HepG2 (cell line): ENCODE measurements around the gene ADI1. TPM values are rescaled to one million over a fixed set of nuclear protein-coding genes. Genes with fewer than 3 reads are reported as not detected.

Experiments
- ATAC-seq: fragments of 200-7000 bp; cut with Tn5 transposase; 3 replicates; pipeline ENCODE4 v1.9.1; 2020; ENCODE audit warnings: mild to moderate bottlenecking, moderate library complexity
- Bru-seq: library from RNA; stranded (reverse); fragments of 400-500 nt; gene quantifications from one replicate; lab custom pipeline; 2021; lab: Mats Ljungman, UMichigan
- BruChase-seq, 2 experiments: library from RNA; stranded (reverse); fragments of 400-500 nt; gene quantifications; one replicate each; lab custom pipeline; 2021; lab: Mats Ljungman, UMichigan
- BruUV-seq: library from RNA; stranded (reverse); fragments of 400-500 nt; replicated peaks from 2 replicates; lab custom pipeline; 2021; lab: Mats Ljungman, UMichigan
- CTCF ChIA-PET: fragments of 300-600 bp; formaldehyde crosslinking; extraction: SDS; loops from one replicate; lab custom pipeline; 2021; ENCODE audit warnings: low total read pairs, inconsistent platforms, low intra/inter-chr PET ratio; lab: Yijun Ruan, JAX
- POLR2A ChIA-PET: fragments of 350-600 bp; sonication (Branson Sonifier 250); formaldehyde crosslinking; loops from one replicate; lab custom pipeline; 2020; ENCODE audit warnings: antibody characterized with exemption, inconsistent platforms; lab: Yijun Ruan, JAX
- DNase-seq: peaks from one replicate; pipeline ENCODE4 v3.0.0-alpha.2; 2015; ENCODE audit warnings: low spot score
- FAIRE-seq: peaks from 3 replicates; lab custom pipeline; 2011; peaks lifted over from hg19 to GRCh38; lab: Jason Lieb, UNC
- H2AFZ ChIP-seq: one replicate; pipeline ENCODE4 v1.6.1; 2011; ENCODE audit warnings: low read length, inconsistent platforms
- H3K27ac ChIP-seq: fragments of 300-600 bp; 3 replicates; pipeline ENCODE4 v1.8.0; 2011; ENCODE audit warnings: mixed run types, mild to moderate bottlenecking, mixed read lengths, low read length, inconsistent platforms; ENCODE audit not compliant: insufficient read depth; ENCODE audit errors: extremely low read length
- H3K27me3 ChIP-seq, 2 experiments: fragments of 200-600 bp in 1 of 2; 2 replicates in 1 of 2; 3 replicates in 1 of 2; pipeline versions ENCODE4 v1.6.0 to v1.8.0; 2011; ENCODE audit warnings: low read length in 2 of 2, mild to moderate bottlenecking in 2 of 2, moderate library complexity in 2 of 2, inconsistent platforms in 1 of 2; ENCODE audit not compliant: insufficient read depth in 2 of 2, control insufficient read depth in 1 of 2
- H3K36me3 ChIP-seq, 2 experiments: fragments of 200-600 bp in 1 of 2; replicated peaks in 1 of 2; 2 replicates in 1 of 2; 3 replicates in 1 of 2; pipeline versions ENCODE4 v1.5.1 to v1.8.0; 2011; ENCODE audit warnings: low read length in 2 of 2, inconsistent platforms in 1 of 2; ENCODE audit not compliant: insufficient read depth in 2 of 2, control insufficient read depth in 1 of 2
- H3K4me1 ChIP-seq: 2 replicates; pipeline ENCODE4 v1.5.1; 2012; ENCODE audit warnings: low read length, inconsistent platforms; ENCODE audit not compliant: insufficient read depth
- H3K4me2 ChIP-seq: 2 replicates; pipeline ENCODE4 v1.6.0; 2011; ENCODE audit warnings: low read depth, low read length, inconsistent platforms
- H3K4me3 ChIP-seq, 3 experiments: fragments of 200-600 bp in 1 of 3; sonication (generic), shearing (Covaris generic) in 1 of 3; replicated peaks in 1 of 3; 2 replicates each; pipeline ENCODE4 v1.5.1; 2011 to 2016; ENCODE audit warnings: low read length in 3 of 3, inconsistent platforms in 2 of 3, low read depth in 2 of 3, mild to moderate bottlenecking in 2 of 3, control low read depth in 1 of 3, mixed read lengths in 1 of 3; ENCODE audit not compliant: insufficient read depth in 1 of 3
- H3K79me2 ChIP-seq: one replicate; pipeline ENCODE4 v1.6.1; 2011; ENCODE audit warnings: low read length, inconsistent platforms; ENCODE audit not compliant: insufficient read depth
- H3K9ac ChIP-seq: 2 replicates; pipeline ENCODE4 v1.6.0; 2011; ENCODE audit warnings: mild to moderate bottlenecking, low read depth, low read length, inconsistent platforms; ENCODE audit not compliant: insufficient read depth
- H3K9me3 ChIP-seq: 2 replicates; pipeline ENCODE4 v1.5.1; 2012; ENCODE audit warnings: mild to moderate bottlenecking, low read length
- H4K20me1 ChIP-seq: 2 replicates; pipeline ENCODE4 v1.6.0; 2011; ENCODE audit warnings: inconsistent platforms, mild to moderate bottlenecking, low read length, moderate library complexity; ENCODE audit not compliant: insufficient read depth
- ARID5B ChIP-seq: IDR thresholded peaks from 2 replicates; pipeline ENCODE4 v1.4.0; 2020; ENCODE audit warnings: mild to moderate bottlenecking, missing genetic modification reagents
- ATF1 ChIP-seq: IDR thresholded peaks from 2 replicates; pipeline ENCODE4 v1.6.1; 2016; ENCODE audit warnings: mild to moderate bottlenecking, control low read depth
- CEBPG ChIP-seq: IDR thresholded peaks from 2 replicates; pipeline ENCODE4 v1.6.1; 2016
- FOSL2 ChIP-seq: sonication (generic); formaldehyde crosslinking; IDR thresholded peaks from 2 replicates; pipeline ENCODE4 v1.4.0; 2020; ENCODE audit warnings: missing genetic modification reagents
- HNRNPLL ChIP-seq: fragments of 200-400 bp; formaldehyde crosslinking; IDR thresholded peaks from 2 replicates; pipeline ENCODE4 v1.6.1; 2017; ENCODE audit warnings: mild to moderate bottlenecking, low read depth, low read length; ENCODE audit not compliant: poor library complexity, severe bottlenecking
- KDM4B ChIP-seq: sonication (generic); formaldehyde crosslinking; IDR thresholded peaks from 2 replicates; pipeline ENCODE4 v1.4.0; 2020; ENCODE audit warnings: missing genetic modification reagents
- PAWR ChIP-seq: sonication (generic); formaldehyde crosslinking; IDR thresholded peaks from 2 replicates; pipeline ENCODE4 v1.4.0; 2020; ENCODE audit warnings: missing genetic modification reagents, mild to moderate bottlenecking, borderline replicate concordance
- PLSCR1 ChIP-seq: sonication (generic); formaldehyde crosslinking; IDR thresholded peaks from 2 replicates; pipeline ENCODE4 v1.5.0; 2020; ENCODE audit warnings: missing genetic modification reagents, mild to moderate bottlenecking, borderline replicate concordance
- TEAD3 ChIP-seq: optimal IDR thresholded peaks from 2 replicates; pipeline ENCODE3; 2016; ENCODE audit warnings: borderline replicate concordance
- ZNF3 ChIP-seq: IDR thresholded peaks from 2 replicates; pipeline ENCODE4 v1.7.0; 2017; ENCODE audit warnings: inconsistent platforms
- ZNF773 ChIP-seq: sonication (generic); formaldehyde crosslinking; IDR thresholded peaks from 2 replicates; pipeline ENCODE4 v1.4.0; 2020; ENCODE audit warnings: missing genetic modification reagents, borderline replicate concordance
- ZNF839 ChIP-seq: sonication (generic); formaldehyde crosslinking; IDR thresholded peaks from 2 replicates; pipeline ENCODE4 v1.4.0; 2020; ENCODE audit warnings: missing genetic modification reagents, mild to moderate bottlenecking, borderline replicate concordance
- WGBS: methylation state at CpG from one replicate; pipeline ENCODE4 v1.1.6; 2017; ENCODE audit warnings: low lambda C conversion rate; 5-methylcytosine and 5-hydroxymethylcytosine counted together
- in situ Hi-C: cut with HindIII; loops from 2 replicates; pipeline ENCODE4 v1.10.0; 2017; ENCODE audit warnings: low pct_unique_long_range_greater_than_20kb; ENCODE audit not compliant: extremely low pct_ligation_motif_present
- intact Hi-C: fragments of 100-400 bp; cut with micrococcal nuclease; formaldehyde crosslinking; loops from one replicate; pipeline ENCODE4 v1.10.0; 2022; ENCODE audit not compliant: unreplicated experiment
- long read RNA-seq, 2 experiments: library from RNA in 1 of 2; library from polyadenylated mRNA in 1 of 2; stranded (forward) in 1 of 2; unstranded in 1 of 2; transcript quantifications; one replicate each; pipeline ENCODE4 v2.0.0, GENCODE V29; 2019 to 2022
- polyA minus RNA-seq, 3 experiments: library from RNA; depleted of rRNA, polyadenylated mRNA; stranded (reverse); fragments of >200 nt; gene quantifications; 2 replicates each; pipeline ENCODE4 v1.2.3, GENCODE V29; 2011; ENCODE audit warnings: low replicate concordance in 1 of 3
- polyA plus RNA-seq, 8 experiments: library from polyadenylated mRNA; depleted of rRNA in 3 of 8; stranded (reverse) in 7 of 8; unstranded in 1 of 8; fragments of >200 nt; fragmentation: Illumina TruSeq in 4 of 8; extraction: Trizol in 4 of 8; gene quantifications; 2 replicates each; pipeline versions ENCODE4 v1.2.1 to v1.2.3, GENCODE V29; 2011 to 2016; ENCODE audit warnings: low read depth in 4 of 8, missing spikeins in 1 of 8, mixed read lengths in 1 of 8; ENCODE audit not compliant: insufficient read depth in 1 of 8
- total RNA-seq, 5 experiments: library from RNA; depleted of rRNA; stranded (reverse); fragments of >200 nt; fragmentation: Illumina TruSeq; extraction: Trizol; gene quantifications; 2 replicates each; pipeline ENCODE4 v1.2.3, GENCODE V29; 2016; ENCODE audit warnings: low read depth in 1 of 5

Gene ADI1
- total RNA-seq (2016; rRNA removed; fragmentation: Illumina TruSeq; extraction: Trizol) (123 and 135 TPM in 2 replicates), polyA plus RNA-seq (2011; rRNA removed) (21.3 and 28.7 TPM in 2 replicates), polyA minus RNA-seq (2011; rRNA and poly(A)+ RNA removed; ENCODE audit: low replicate concordance) (15.1 and 19.1 TPM in 2 replicates), Bru-seq, nascent RNA (percentile 91 among the genes with signal in this experiment), BruChase-seq, experiment 1, labeled RNA remaining after a 6-hour chase (percentile 94 among the genes with signal in this experiment), BruChase-seq, experiment 2, labeled RNA remaining after a 2-hour chase (percentile 91 among the genes with signal in this experiment)
- total RNA-seq (2016; cell fraction: cytosol; rRNA removed; fragmentation: Illumina TruSeq; extraction: Trizol; ENCODE audit: low read depth), result 16.6 and 17.0 TPM in 2 replicates
- 124 and 138 TPM in 2 replicates for total RNA-seq (2016; cell fraction: insoluble cytoplasmic fraction; rRNA removed; fragmentation: Illumina TruSeq; extraction: Trizol)
- 45.5 and 47.8 TPM in 2 replicates for total RNA-seq (2016; cell fraction: membrane; rRNA removed; fragmentation: Illumina TruSeq; extraction: Trizol)
- 54.5 and 64.3 TPM in 2 replicates for total RNA-seq (2016; cell fraction: nucleus; rRNA removed; fragmentation: Illumina TruSeq; extraction: Trizol)
- polyA plus RNA-seq (2011; cell fraction: cytosol; rRNA removed), result 22.7 and 24.5 TPM in 2 replicates
- polyA plus RNA-seq (2011; cell fraction: nucleus; rRNA removed), result 16.1 and 17.6 TPM in 2 replicates
- 22.9 and 33.0 TPM in 2 replicates for polyA plus RNA-seq (2012)
- polyA plus RNA-seq (2016; cell fraction: cytosol; fragmentation: Illumina TruSeq; extraction: Trizol; ENCODE audit: low read depth), result 20.5 and 20.6 TPM in 2 replicates
- 160 TPM in 2 replicates for polyA plus RNA-seq (2016; cell fraction: insoluble cytoplasmic fraction; fragmentation: Illumina TruSeq; extraction: Trizol; ENCODE audit: low read depth)
- polyA plus RNA-seq (2016; cell fraction: membrane; fragmentation: Illumina TruSeq; extraction: Trizol; ENCODE audit: low read depth), result 42.7 and 43.1 TPM in 2 replicates
- polyA plus RNA-seq (2016; cell fraction: nucleus; fragmentation: Illumina TruSeq; extraction: Trizol; ENCODE audit: insufficient read depth, low read depth), result 92.2 and 100 TPM in 2 replicates
- 13.2 and 18.8 TPM in 2 replicates for polyA minus RNA-seq (2011; cell fraction: cytosol; rRNA and poly(A)+ RNA removed)
- 19.3 and 23.8 TPM in 2 replicates for polyA minus RNA-seq (2011; cell fraction: nucleus; rRNA and poly(A)+ RNA removed)
- long read RNA-seq, experiment 1, transcript ADI1-201 (4 exons, 2,391 nt), result major isoform, 281 of 291 reads
- long read RNA-seq, experiment 1, partial matches to known transcripts, result 2 of 291 reads
- long read RNA-seq, experiment 1, other reads (novel, unspliced or antisense), result 7 of 291 reads
- long read RNA-seq, experiment 2, transcript ADI1-201 (4 exons, 2,391 nt), result major isoform, 142 of 208 reads
- long read RNA-seq, experiment 2, partial matches to known transcripts, result 6 of 208 reads
- long read RNA-seq, experiment 2, other reads (novel, unspliced or antisense), result 60 of 208 reads

GRCh38 chr2:3519255-3520205 lies at the start of gene ADI1:
Gene ADI1, minus strand, starts transcription at chr2:3519531. Its CDS starts 44 bp downstream, at chr2:3519487.
- Histone ChIP-seq H3K27me3 (no peaks in the 10 kb centered on the region), H4K20me1 (no peaks in the 10 kb centered on the region), H3K9ac (peak within 1 kb of the TSS; percentile 94), H3K27ac (peak within 1 kb of the TSS; percentile 96), H3K79me2 (peaks cover 33% of the 10 kb centered on the region), H3K4me1 (peaks cover 83% of the 10 kb centered on the region), H3K36me3 (peaks cover 0 to 3% of the 10 kb centered on the region in 2 experiments; a peak in 2 of 5 replicates), H2AFZ (no peak within 1 kb of the TSS), H3K4me3 (peak within 1 kb of the TSS; percentile 67 to 88 (median 81)), H3K4me2 (peak within 1 kb of the TSS; percentile 95), H3K9me3 (no peaks in the 10 kb centered on the region)
- ChIA-PET POLR2A (interaction anchor here (0.7 to 4.7 kb wide), 24 partner anchors 11 to 150 kb away, joined by 3 to 60 read pairs (median 5); partner anchors contain the start of genes EIPR1, RNASEH1 and TRAPPC12), CTCF (no interaction called here)
- intact Hi-C loops (loop anchor here (1.0 to 5.0 kb wide), 3 partner anchors 39 to 142 kb away; partner anchors contain the start of genes EIPR1, RNASEH1, RPS7 and TRAPPC12), in situ Hi-C loops (no loop called here)
- peak; percentile 83 for DNase-seq
- BruUV-seq, result no TSS peak
- WGBS, result 7% methylated on average over 44 of the region's 76 CpGs
- peak; percentile 79 for ATAC-seq
- FAIRE-seq, result no peak
- TF ChIP-seq ZNF773, result 0 out of 2 replicates have a peak, but pooled peaks have one; percentile 46
- peak; percentile 50 for TF ChIP-seq FOSL2 (CRISPR knock-in tag)
- no peak; the same call in none of the 2 replicates for TF ChIP-seq KDM4B (CRISPR knock-in tag)
- no peak for TF ChIP-seq ATF1 (CRISPR knock-in tag)
- TF ChIP-seq PAWR (CRISPR knock-in tag), result peak; percentile 30; the same call in 1 of the 2 replicates
- peak; percentile 99 for TF ChIP-seq HNRNPLL
- peak; percentile 70 for TF ChIP-seq ARID5B (CRISPR knock-in tag)
- peak; percentile 71 for TF ChIP-seq TEAD3
- TF ChIP-seq PLSCR1 (CRISPR knock-in tag), result no peak; the same call in 1 of the 2 replicates
- TF ChIP-seq CEBPG (CRISPR knock-in tag), result no peak
- peak; percentile 94; the same call in 1 of the 2 replicates for TF ChIP-seq ZNF839
- TF ChIP-seq ZNF3 (CRISPR knock-in tag), result no peak
